LoVo (cell line): ENCODE measurements around the gene NLRC3.
"Not testable (repeated sequence)": the region's sequence is repeated elsewhere in the genome, so short reads cannot be mapped to it uniquely, and the experiment has no call there.

ENCODE experiments used
- DNase-seq: peaks from one replicate; pipeline ENCODE4 v3.0.0-alpha.2; 2016; ENCODE audit warnings: low spot score

Gene NLRC3

GRCh38 chr16:3513892-3514583 is 63.2 kb downstream of the NLRC3 start:
- DNase-seq, result no peak

GRCh38 chr16:3511286-3512180 is 65.7 kb downstream of the NLRC3 start:
- DNase-seq, result no peak

DNA sequence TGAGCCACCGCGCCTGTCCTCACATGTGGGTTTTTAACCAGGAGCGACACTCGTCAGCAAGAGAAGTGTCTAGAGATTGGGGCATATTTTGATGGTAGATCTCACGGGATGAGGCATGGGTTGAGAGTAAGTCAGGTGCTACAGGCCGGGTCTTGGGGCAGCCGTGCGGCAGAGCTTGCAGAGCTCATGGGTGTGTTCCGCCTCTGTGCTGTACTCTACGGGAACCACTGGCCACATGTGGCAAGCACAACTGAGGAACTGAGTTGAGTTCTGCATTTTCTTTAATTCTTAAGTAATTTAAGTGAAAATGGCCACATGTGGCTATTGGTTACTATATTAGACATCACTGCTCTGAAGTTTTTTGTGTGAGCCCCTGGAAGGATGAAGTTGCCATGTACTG is 66.8 kb downstream of the NLRC3 start:
- DNase-seq, result no peak

- no peak for DNase-seq
Observed at GRCh38 chr16:3509470-3509928, 67.7 kb downstream of the NLRC3 start.

DNA sequence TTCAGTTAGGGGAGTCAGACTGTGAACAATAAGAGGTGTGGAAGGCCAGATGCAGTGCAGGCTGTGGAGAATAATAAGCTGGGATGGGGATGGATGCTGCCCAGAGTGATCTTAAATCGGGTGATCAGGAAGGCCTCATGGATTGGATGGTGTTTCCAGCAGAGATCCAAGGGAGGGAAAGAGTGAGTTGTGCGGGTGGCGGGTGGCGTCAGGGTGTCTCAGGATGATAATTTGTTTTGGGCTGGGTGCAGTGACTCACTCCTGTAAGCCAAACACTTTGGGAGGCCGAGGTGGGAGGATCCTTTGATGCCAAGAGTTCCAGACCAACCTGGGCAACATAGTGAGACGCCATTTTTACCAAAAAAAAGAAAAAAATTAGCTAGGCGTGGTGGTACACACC is 68.5 kb downstream of the NLRC3 start:
- DNase-seq, result no peak

DNA sequence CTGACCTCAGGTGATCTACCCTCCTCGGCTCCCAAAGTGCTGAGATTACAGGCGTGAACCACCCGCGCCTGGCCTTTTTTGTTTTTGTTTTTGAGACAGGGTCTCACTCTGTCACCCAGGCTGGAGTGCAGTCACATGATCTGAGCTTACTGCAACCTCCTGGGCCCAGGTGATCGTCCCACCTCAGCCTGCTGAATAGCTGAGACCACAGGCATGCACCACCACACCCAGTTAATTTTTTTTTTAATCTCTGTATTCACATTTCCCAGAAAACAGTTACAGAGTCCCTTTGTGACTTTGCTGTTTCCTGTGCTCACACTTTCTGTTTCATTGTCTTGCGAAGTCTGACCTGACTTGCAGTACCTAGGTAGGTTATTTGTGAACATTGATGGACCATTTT is 73.7 kb downstream of the NLRC3 start:
- DNase-seq, result peak; percentile 50

GRCh38 chr16:3501783-3502400 is 75.3 kb downstream of the NLRC3 start:
- no peak for DNase-seq

- not testable (repeated sequence) for DNase-seq
Observed at GRCh38 chr16:3501412-3501761, 75.8 kb downstream of the NLRC3 start.

GRCh38 chr16:3498988-3499387 is 78.2 kb downstream of the NLRC3 start:
- no peak for DNase-seq

GRCh38 chr16:3497771-3498170 is 79.4 kb downstream of the NLRC3 start:
- no peak for DNase-seq

DNA sequence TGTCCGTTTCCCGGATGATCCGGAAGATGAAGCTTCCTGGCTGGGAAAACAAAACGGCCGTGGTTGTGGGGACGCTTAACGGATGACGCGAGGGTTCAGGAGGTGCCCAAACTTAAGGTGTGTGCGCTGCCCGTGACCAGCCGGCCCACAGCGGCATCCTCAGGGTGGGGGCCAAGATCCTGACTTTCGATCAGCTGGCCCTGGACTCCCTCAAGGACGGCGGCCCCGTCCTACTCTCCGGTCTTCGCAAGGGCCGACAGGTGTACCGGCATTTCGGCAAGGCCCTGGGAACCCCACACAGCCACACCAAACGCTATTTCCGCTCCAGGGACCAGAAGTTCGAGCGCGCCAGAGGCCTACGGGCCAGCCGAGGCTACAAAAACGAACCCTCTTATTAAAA is 80.8 kb downstream of the NLRC3 start:
- no peak for DNase-seq

DNA sequence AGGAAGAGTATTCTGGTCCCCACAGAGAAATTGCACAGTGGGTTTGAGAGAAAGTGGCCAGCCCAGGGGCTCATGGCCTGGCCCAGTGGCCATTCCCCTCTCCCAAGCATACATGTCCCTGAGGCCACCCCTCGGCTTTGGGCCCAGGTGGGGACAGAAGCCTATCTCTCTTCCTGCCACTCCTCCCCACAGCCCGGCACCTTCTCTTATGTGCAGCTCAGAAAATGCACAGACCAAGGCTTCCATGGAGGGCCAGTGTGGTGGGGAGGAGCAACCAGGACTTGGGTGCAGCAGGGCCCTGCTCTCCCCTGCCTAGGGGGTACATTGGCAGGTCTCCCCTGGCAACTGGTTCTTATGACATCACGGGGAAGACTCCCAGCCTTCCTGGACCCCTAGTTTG is 82.0 kb downstream of the NLRC3 start, which contains the start of gene C16orf90:
Gene C16orf90 (minus strand): TSS at position 314 of the 400 bp plus-strand sequence. CDS start 68 bp downstream, at position 246.
- no peak for DNase-seq

DNA sequence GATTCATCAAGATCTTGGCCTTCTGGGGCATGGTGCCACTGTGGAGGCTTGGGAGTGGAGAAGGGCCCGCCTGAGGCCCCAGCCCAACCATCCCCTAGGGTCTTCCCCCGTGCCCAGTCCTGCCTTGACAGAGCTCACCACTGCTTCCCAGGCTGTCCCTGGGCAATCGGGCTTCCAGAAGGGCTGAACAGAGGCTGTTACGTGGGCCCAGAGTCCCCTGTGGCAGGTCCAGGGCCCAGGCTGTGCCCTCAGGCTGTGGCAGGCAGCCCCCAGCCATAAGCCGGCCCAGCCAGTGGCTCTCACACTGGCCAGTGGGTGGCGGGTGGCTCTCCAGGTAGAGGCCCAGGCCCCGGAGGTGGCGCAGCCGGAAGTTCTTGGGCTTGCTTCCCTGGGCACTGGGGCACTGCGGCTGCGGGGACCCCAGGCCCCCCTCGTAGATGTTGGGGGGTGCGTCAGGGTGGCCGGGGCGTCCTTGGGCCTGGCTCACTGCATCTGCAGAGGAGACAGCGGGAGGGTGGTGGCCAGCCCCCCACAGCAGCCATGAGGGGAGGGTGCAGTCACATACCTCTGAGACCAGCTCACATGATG is 82.7 kb downstream of the NLRC3 start:
- DNase-seq, result no peak

DNA sequence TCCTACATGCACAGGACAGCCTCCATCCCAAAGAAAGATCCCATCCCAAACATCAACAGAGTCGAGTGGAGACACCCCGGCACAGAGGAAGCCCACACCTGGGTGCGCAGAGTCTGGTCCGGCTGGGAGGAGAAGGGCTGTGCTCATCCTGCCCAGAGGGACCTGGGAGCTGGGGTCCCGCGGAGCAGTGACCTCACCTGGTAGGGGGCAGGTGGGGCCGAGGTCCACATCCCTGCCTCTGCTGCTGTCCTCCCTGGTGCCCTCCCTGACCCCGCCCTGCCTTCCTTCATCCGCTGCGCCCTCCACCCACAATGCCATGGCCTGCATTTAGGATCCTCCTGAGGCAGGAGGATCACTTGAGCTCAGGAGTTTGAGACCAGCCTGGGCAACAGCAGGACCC is 84.8 kb downstream of the NLRC3 start:
- no peak for DNase-seq

- no peak for DNase-seq
Observed at GRCh38 chr16:3490911-3491629, 86.1 kb downstream of the NLRC3 start.
